ENCODE measurements around the gene SH3TC1. TPM values are rescaled to one million over a fixed set of nuclear protein-coding genes. Genes with fewer than 3 reads are reported as not detected.

The SH3TC1 gene
- total and polyA plus RNA-seq, 4 donors = 6.5 to 34.6 (median 25.8) TPM

GRCh38 chr4:8274765-8275547, 75.9 kb downstream of the SH3TC1 start:
- 63% methylated on average over 19 of the region's 19 CpGs for WGBS
- peaks cover 0 to 13% (median 0%) of the 10 kb centered on the region in 4 donors for H3K4me1 ChIP-seq (ENCODE audit: control insufficient read depth in 4 of 4, insufficient read depth in 4 of 4, low read length in 3 of 4)

GRCh38 chr4:8275548-8275910, 76.4 kb downstream of the SH3TC1 start:
- Histone ChIP-seq H3K4me1 (ENCODE audit: control insufficient read depth in 4 of 4, insufficient read depth in 4 of 4, low read length in 3 of 4) (peaks cover 0 to 8% (median 0%) of the 10 kb centered on the region in 4 donors), H3K27ac (ENCODE audit: low read depth in 1 of 2, low read length in 2 of 2) (no peak overlapping the region), H3K9me3 (ENCODE audit: control insufficient read depth in 4 of 4, low read length in 3 of 4) (no peaks in the 10 kb centered on the region), H3K36me3 (ENCODE audit: control insufficient read depth in 4 of 4, insufficient read depth in 3 of 4, low read depth in 1 of 4, low read length in 3 of 4) (no peaks in the 10 kb centered on the region), H3K27me3 (ENCODE audit: control insufficient read depth in 4 of 4, insufficient read depth in 4 of 4, low read length in 3 of 4) (peaks cover 0 to 2% (median under 1%) of the 10 kb centered on the region in 4 donors), H3K9ac (ENCODE audit: low read depth in 1 of 2, low read length in 2 of 2) (no peak overlapping the region), H3K4me3 (ENCODE audit: low read depth in 1 of 3, low read length in 3 of 3) (no peak overlapping the region)
- DNase-seq (ENCODE audit: low spot score) = no peak
- TF ChIP-seq RXRA (IDR thresholded peaks at IDR 0.05) (no peak), REST (IDR thresholded peaks at IDR 0.05) (no peak), RAD21 (IDR thresholded peaks at IDR 0.05) (no peak), ATF3 (IDR thresholded peaks at IDR 0.05) (no peak), JUND (IDR thresholded peaks at IDR 0.05) (no peak), GABPA (IDR thresholded peaks at IDR 0.05 in 1 of 2, conservative IDR thresholded peaks at IDR 0.05 in 1 of 2) (no peak)
- WGBS = 82% methylated on average over 4 of the region's 4 CpGs

More at GRCh38 chr4:8274765-8275547, 75.9 kb downstream of the SH3TC1 start:
- no peak overlapping the region for H3K9ac ChIP-seq (ENCODE audit: low read depth in 1 of 2, low read length in 2 of 2)
- H3K27ac ChIP-seq (ENCODE audit: low read depth in 1 of 2, low read length in 2 of 2) = no peak overlapping the region
- no peak overlapping the region for H3K4me3 ChIP-seq (ENCODE audit: low read depth in 1 of 3, low read length in 3 of 3)
- no peaks in the 10 kb centered on the region for H3K36me3 ChIP-seq (ENCODE audit: control insufficient read depth in 4 of 4, insufficient read depth in 3 of 4, low read depth in 1 of 4, low read length in 3 of 4)
- TF ChIP-seq FOXA2 (IDR thresholded peaks at IDR 0.05) = no peak
- no peak for TF ChIP-seq HNF4A (conservative IDR thresholded peaks at IDR 0.05)
- TF ChIP-seq NR2F2 (IDR thresholded peaks at IDR 0.05) = peak; percentile 25
- no peak for TF ChIP-seq GABPA (IDR thresholded peaks at IDR 0.05 in 1 of 2, conservative IDR thresholded peaks at IDR 0.05 in 1 of 2)
- no peak for TF ChIP-seq SP1 (IDR thresholded peaks at IDR 0.05)
- peak in 1 of 2 donors; percentile 51 for TF ChIP-seq RAD21 (IDR thresholded peaks at IDR 0.05)
- TF ChIP-seq TAF1 (conservative IDR thresholded peaks at IDR 0.05) = no peak
- DNase-seq (ENCODE audit: low spot score) = no peak
- H3K27me3 ChIP-seq (ENCODE audit: control insufficient read depth in 4 of 4, insufficient read depth in 4 of 4, low read length in 3 of 4) = peaks cover 0 to 7% (median 2%) of the 10 kb centered on the region in 4 donors
- no peaks in the 10 kb centered on the region for H3K9me3 ChIP-seq (ENCODE audit: control insufficient read depth in 4 of 4, low read length in 3 of 4)

- H3K4me3 ChIP-seq (ENCODE audit: low read depth in 1 of 3, low read length in 3 of 3) = no peak overlapping the region
- H3K27me3 ChIP-seq (ENCODE audit: control insufficient read depth in 4 of 4, insufficient read depth in 4 of 4, low read length in 3 of 4) = no peaks in the 10 kb centered on the region
- no peak for DNase-seq (ENCODE audit: low spot score)
- H3K4me1 ChIP-seq (ENCODE audit: control insufficient read depth in 4 of 4, insufficient read depth in 4 of 4, low read length in 3 of 4) = peaks cover 0 to 8% (median 0%) of the 10 kb centered on the region in 4 donors
- no peak overlapping the region for H3K27ac ChIP-seq (ENCODE audit: low read depth in 1 of 2, low read length in 2 of 2)
- 67% methylated on average over 24 of the region's 24 CpGs for WGBS
- H3K9ac ChIP-seq (ENCODE audit: low read depth in 1 of 2, low read length in 2 of 2) = no peak overlapping the region
- H3K9me3 ChIP-seq (ENCODE audit: control insufficient read depth in 4 of 4, low read length in 3 of 4) = no peaks in the 10 kb centered on the region
- H3K36me3 ChIP-seq (ENCODE audit: control insufficient read depth in 4 of 4, insufficient read depth in 3 of 4, low read depth in 1 of 4, low read length in 3 of 4) = no peaks in the 10 kb centered on the region
- TF ChIP-seq EGR1 (IDR thresholded peaks at IDR 0.05; ENCODE audit: low read depth in 2 of 2) = no peak
- TF ChIP-seq REST (IDR thresholded peaks at IDR 0.05) = no peak
- no peak for TF ChIP-seq FOXA2 (IDR thresholded peaks at IDR 0.05)
- TF ChIP-seq HNF4G (IDR thresholded peaks at IDR 0.05) = no peak
- TF ChIP-seq NR2F2 (IDR thresholded peaks at IDR 0.05) = no peak
- no peak for TF ChIP-seq RXRA (IDR thresholded peaks at IDR 0.05)
- TF ChIP-seq ZBTB33 (IDR thresholded peaks at IDR 0.05) = no peak
Measured at GRCh38 chr4:8276358-8277240, 77.5 kb downstream of the SH3TC1 start.
